GM19238 (cell line): ENCODE measurements around the gene PARP14.
A peak's percentile ranks its signal among the peaks of the same experiment; 100 is the strongest.
"Not testable (repeated sequence)": the region's sequence is repeated elsewhere in the genome, so short reads cannot be mapped to it uniquely, and the experiment has no call there.

Experiments
- DNase-seq: peaks from one replicate; pipeline ENCODE4 v3.0.0; 2011; ENCODE audit warnings: low spot score; ENCODE audit not compliant: insufficient read length

Gene PARP14

GRCh38 chr3:122725106-122725505 is 44.5 kb downstream of the PARP14 start:
- no peak for DNase-seq

GRCh38 chr3:122727294-122727693 is 46.7 kb downstream of the PARP14 start:
- DNase-seq = no peak

GRCh38 chr3:122727766-122728165 is 47.1 kb downstream of the PARP14 start:
- DNase-seq = no peak

GRCh38 chr3:122728186-122728585 is 47.5 kb downstream of the PARP14 start:
- no peak for DNase-seq

GRCh38 chr3:122728756-122729514 is 48.3 kb downstream of the PARP14 start:
- no peak for DNase-seq

- DNase-seq = no peak
Observed at GRCh38 chr3:122730240-122730639, 49.6 kb downstream of the PARP14 start.

GRCh38 chr3:122732682-122733525 is 52.3 kb downstream of the PARP14 start:
- not testable (repeated sequence) for DNase-seq

- DNase-seq = no peak
Observed at GRCh38 chr3:122739172-122739571, 58.5 kb downstream of the PARP14 start.

GRCh38 chr3:122742234-122742633 is 61.6 kb downstream of the PARP14 start:
- no peak for DNase-seq

- no peak for DNase-seq
Observed at GRCh38 chr3:122743581-122744120, 63.0 kb downstream of the PARP14 start.

- no peak for DNase-seq
Observed at GRCh38 chr3:122745369-122746021, 64.9 kb downstream of the PARP14 start.

GRCh38 chr3:122747295-122747694 is 66.7 kb downstream of the PARP14 start:
- DNase-seq = not testable (repeated sequence)

GRCh38 chr3:122748347-122748746 is 67.7 kb downstream of the PARP14 start:
- no peak for DNase-seq

GRCh38 chr3:122754929-122755328 is 74.3 kb downstream of the PARP14 start:
- DNase-seq = peak; percentile 30

GRCh38 chr3:122755491-122755890 is 74.9 kb downstream of the PARP14 start:
- DNase-seq = no peak

- no peak for DNase-seq
Observed at GRCh38 chr3:122758877-122759560, 78.4 kb downstream of the PARP14 start.

GRCh38 chr3:122760453-122761271 is 80.0 kb downstream of the PARP14 start:
- no peak for DNase-seq

GRCh38 chr3:122766430-122766829 is 85.8 kb downstream of the PARP14 start:
- no peak for DNase-seq

- DNase-seq = no peak
Observed at GRCh38 chr3:122767540-122768372, 87.1 kb downstream of the PARP14 start.
